ENCODE measurements around the gene ELOVL6.

- no peak for TF ChIP-seq CTCF (conservative IDR thresholded peaks at IDR 0.05)
- TF ChIP-seq EZH2 (IDR thresholded peaks at IDR 0.05; ENCODE audit: low read depth) = no peak
Measured at GRCh38 chr4:110120506-110120905, 77.9 kb downstream of the ELOVL6 start.
